Activated CD4-positive, alpha-beta T cell treated with anti-CD3 and anti-CD28 coated beads, Interleukin-2, amount 50 U/mL, for 4 hours (primary cell): Measurements from ENCODE around the gene PLCXD1.
"Not testable (repeated sequence)": the region's sequence is repeated elsewhere in the genome, so short reads cannot be mapped to it uniquely, and the experiment has no call there.

Source experiments
- DNase-seq, 2 experiments: peaks; one replicate each; pipeline ENCODE4 v3.0.0-alpha.2; 2020

The PLCXD1 gene

GRCh38 chrX:292900-293897 lies 12.0 kb downstream of the PLCXD1 start:
- DNase-seq: no peak

- no peak for DNase-seq
These were observed 14.0 kb downstream of the PLCXD1 start for GRCh38 chrX:295136-295535.

GRCh38 chrX:298993-299392 lies 17.8 kb downstream of the PLCXD1 start:
- no peak for DNase-seq

DNA sequence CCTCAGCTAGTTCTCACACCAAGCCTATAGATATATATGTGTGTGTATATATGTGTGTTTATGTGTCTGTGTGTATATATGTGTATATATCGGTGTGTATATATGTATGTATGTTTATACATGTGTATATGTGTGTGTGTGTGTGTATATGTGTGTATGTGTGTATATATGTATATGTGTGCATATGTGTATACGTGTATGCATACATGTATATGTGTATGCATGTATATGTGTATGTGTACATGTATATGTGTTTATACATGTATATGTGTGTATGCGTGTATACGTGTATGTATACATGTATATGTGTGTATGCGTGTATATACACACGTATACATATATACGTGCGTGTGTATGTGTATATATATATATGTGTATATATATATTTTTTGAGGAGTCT lies 19.2 kb downstream of the PLCXD1 start:
- no peak for DNase-seq

GRCh38 chrX:302975-303374 lies 21.8 kb downstream of the PLCXD1 start:
- no peak for DNase-seq

DNA sequence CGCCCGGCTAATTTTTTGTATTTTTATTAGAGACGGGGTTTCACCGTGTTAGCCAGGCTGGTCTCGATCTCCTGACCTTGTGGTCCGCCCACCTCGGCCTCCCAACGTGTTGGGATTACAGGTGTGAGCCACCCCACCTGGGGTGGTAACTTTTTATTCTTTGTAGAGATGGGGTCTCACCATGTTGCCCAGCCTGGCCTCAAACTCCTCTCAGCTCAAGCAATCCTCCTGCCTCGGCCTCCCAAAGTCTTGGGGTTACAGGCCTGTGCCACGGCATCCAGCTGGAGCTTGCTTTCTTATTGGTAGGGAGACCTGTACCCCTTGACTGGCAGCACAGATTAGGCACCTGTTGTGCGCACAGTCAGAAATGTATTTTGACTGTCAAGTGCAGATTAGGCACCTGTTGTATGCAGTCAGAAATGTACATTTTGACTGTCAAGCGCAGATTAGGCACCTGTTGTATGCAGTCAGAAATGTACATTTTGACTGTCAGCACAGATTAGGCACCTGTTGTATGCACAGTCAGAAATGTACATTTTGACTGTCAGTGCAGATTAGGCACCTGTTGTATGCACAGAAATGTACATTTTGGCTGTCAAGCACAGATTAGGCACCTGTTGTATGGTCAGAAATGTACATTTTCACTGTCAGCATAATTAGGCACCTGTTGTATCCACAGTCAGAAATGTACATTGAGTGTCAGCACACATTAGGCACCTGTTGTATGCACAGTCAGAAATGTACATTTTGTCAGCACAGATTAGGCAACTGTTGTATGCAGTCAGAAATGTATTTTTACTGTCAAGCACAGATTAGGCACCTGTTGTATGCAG lies 24.8 kb downstream of the PLCXD1 start:
- not testable (repeated sequence) for DNase-seq

GRCh38 chrX:306614-307251 lies 25.6 kb downstream of the PLCXD1 start:
- not testable (repeated sequence) for DNase-seq

DNA sequence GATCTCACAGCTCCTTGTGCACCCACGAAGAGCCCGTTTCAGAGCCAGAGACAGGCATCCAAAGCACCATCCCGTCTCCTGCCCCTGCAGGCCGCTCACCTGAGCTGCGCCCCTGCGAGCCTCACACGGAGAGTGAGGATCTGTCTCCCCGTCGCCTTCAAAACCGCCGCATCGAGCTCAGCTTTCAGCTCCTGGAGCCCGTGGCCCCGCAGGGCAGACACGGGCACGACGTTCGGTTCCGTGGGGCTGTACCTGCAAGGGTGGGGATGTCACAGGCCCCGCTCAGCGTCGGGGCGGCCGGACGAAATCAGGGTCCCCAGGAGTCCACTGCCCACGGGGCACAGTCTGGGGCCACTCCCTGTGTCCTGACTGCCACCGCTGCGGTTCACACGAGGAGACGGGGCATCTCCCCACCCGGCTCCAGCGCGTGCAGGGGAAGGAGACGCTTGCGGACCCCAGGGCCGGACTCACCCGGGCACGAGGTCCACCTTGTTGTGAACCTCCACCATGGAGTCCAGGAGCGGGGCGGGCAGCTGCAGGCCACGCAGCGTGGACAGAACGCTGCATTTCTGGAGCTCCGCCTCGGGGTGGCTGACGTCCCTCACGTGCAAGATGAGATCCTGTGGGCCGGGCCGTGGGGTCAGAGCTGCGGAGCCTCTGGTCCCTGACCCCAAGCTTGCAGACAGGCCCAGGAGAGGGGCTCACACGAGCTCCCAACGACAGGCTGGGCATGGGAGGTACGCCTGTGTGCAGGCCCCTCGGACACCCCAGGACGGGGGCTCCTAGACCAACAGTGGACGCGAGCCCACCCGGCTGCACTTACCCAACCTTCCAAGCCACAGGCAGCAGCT lies 26.3 kb downstream of the PLCXD1 start:
- no peak for DNase-seq

DNA sequence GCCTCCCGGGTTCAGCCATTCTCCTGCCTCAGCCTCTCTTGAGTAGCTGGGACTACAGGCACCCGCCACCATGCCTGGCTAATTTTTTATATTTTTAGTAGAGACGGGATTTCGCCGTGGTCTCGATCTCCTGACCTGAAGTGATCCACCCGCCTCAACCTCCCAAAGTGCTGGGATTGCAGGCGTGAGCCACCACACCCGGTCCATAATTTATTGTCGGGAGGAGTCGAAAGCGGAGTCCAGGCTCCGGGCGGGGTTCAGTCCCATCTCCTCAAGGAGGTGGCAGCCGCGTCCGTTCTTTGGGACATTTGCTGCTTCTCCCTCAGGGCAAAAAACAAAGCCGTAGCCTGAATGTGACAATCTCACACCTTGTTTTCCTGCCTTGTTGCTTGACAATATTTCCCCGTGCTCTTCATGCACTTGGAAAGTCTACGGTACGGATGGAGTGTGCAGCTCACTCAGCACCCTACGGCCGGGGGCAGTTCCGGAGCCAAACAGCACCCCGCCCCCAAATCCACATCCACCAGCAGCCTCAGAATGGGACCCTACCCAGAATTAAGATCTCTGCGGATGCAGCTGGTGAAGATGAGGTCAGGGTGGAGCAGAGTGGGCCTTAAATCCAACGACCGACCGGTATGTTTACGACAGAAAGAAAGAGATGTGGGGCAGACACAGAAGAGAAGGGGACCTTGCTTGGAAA lies 27.8 kb downstream of the PLCXD1 start:
- no peak for DNase-seq

DNA sequence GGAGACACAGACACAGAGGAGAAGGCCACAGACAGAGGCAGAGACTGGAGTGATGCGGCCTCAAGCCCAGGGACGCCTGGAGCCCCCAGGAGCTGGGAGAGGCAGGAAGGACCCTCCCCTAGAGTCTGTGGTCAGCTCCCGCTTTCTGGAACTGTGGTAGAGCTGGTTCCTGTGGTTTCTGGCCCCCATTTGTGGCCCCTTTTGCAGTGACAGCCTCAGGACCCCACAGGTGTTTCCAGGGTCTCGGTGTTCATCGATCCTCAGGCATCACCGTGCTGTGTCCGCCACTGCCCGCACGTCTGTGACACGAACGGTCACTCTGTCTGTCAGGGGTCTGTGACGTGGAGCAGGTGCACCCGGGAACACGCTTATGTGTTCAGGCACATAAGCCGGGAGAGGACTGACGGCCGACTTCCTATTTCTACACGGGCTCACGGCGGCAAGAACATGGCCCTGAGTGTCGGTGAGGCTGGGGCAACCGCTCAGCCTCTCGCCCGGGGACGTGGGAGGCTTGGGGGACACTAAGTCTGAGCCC lies 29.5 kb downstream of the PLCXD1 start:
- no peak for DNase-seq

DNA sequence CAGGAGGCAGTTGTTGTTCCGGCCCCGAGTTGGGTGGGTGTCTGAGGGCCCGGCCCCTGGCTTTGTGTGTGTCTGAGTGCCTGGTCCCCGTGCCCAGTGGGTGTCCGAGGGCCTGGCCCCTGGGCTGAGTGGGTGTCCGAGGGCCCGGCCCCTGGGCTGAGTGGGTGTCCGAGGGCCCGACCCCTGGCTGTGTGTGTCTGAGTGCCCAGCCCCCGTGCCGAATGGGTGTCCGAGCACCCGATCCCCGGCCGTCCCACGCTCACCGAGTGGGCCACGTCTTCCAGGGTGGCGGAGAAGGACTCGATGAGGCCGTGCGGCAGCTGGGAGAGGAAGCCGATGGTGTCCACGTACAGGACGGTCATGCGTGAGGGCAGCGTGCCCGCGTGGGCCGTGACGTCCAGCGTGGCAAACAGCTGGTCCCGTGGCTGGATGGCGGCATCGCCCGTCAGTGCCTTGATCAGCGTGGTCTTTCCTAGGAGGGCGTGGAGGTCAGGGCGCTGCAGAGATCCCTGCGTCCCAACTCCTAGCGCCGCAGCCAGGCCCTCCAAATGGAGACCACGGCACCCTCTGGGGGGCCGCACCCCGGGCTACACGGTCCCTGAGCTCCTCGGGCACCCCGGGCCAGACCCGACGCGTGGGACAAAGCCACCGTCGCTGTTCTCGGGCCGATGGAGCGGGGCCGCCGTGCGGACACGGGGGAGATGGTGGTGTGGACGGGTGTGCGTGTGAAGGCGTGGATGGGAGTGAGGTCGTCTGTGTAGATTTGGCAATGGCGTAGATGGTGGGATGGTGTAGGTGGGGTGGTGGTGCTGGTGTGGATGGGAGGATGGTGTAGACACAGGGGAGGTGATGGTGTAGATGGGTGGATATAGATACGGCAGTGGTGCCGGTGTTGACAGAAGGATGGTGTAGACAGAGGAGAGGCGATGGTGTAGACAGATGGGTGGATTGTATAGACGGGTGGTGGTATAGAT lies 30.3 kb downstream of the PLCXD1 start:
- DNase-seq: no peak

- DNase-seq: no peak
These were observed 31.6 kb downstream of the PLCXD1 start for GRCh38 chrX:312621-313331.

DNA sequence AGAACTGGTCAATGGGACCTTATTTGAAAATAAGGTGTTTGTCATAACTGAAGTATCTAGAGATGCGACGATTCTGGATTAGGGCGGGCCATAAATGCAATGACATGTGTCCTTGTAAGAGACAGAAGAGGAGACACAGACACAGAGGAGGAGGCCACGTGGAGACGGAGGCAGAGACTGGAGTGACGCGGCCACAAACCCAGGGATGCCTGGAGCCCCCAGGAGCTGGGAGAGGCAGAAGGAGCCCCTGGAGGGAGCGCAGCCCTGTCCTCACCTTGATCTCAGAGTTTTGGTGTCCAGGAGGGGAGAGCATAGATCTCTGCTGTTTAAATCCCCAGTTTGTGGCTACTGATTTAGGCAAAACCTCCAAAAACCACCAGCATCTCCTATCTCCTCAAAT lies 32.4 kb downstream of the PLCXD1 start:
- no peak for DNase-seq

DNA sequence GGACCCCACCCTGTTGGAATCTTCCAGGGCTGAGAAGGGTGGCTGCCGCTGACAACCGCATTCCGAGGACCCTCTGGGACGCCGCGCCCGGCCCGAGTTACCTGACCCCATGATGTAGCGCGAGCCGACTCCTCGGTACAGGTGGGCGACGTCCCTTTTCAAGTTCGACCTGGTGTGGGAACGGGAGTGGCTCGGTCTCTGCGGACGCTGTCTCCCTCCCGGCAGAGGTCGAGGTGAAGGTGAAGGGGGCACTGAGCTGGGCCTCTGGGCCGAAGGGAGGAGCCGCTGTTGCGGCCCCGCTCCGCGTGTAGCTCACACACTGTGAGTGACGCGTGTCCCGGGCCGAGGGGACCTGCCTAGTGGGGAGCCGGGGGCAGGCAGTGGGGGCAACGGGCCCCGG lies 32.9 kb downstream of the PLCXD1 start:
- DNase-seq: no peak

- no peak for DNase-seq
These were observed 33.8 kb downstream of the PLCXD1 start for GRCh38 chrX:314781-315595.

DNA sequence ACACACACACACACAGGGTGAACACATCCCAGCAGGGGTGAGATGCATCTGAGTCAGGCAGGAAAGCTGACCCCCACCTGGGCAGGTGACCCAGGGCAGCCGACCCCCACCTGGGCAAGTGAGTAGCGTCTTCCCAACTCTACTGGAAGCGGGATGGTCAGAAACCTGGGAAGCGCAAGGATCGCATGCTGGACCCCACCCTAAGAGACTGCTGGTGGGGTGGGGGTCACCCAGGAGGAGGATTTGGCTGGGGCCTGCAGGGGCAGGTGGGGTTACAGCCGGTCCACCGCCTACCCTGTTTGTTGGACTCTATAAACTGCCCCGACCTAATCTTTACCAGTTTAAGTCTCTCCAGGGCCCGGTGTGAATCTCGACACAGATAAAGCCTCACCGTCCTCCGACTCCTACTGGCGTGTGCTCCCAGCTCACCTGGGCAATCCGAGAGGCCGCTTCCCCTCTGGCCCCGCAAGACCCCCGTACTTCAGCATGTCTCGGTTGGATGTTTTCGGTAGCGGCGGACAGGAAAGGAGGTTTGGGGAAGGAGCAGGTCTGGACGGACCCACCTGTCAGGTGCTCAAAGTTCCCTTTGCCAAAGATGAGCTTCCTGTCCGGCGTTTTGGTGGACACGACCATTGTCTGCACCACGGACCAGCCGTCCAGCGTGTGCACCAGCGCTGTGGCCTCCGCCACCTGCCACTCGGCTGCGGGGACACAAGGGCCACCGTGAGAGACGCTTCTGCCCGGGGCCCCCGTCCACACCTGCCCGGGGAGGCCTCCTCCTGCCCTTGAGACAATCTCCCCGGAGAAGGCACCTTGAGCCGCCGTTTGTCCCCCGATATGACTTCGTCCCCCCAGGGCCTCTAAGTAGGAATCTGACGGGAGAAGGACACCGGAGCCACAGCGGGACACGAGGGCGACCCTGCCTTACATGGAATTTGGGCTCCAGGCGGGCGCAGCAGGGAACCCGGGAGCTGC lies 35.5 kb downstream of the PLCXD1 start:
- no peak for DNase-seq

DNA sequence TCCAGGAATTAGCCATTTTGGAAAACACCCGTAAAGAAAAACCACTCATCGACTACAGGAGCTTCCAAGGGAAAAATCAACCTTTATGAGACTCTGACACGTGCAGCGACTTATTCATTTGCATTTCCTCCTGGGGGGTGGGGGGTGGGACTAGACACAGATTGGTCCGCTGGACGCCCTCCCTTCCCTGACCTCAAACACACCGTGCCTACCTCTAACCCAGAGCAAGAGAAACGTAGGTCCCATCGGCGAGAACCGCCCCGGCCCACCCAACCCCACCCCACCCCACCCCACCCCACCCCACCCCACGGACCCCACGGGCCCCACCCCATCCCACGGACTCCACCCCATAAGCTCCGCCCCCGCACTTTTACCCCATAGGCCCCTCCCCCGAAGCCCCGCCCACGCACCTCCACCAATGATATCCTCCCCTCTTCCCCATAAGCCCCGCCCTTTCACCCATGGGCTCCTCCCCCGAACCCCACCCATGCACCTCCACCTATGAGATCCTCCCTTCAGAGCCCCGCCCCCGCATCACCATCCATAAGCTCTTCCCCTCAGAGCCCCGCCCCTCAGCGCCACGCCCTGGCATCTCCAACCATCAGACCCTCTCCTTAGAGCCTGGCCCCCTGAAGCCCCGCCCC lies 36.4 kb downstream of the PLCXD1 start:
- DNase-seq: no peak
